ENCODE measurements around the gene CENPU. TPM values are rescaled to one million over a fixed set of nuclear protein-coding genes. Genes with fewer than 3 reads are reported as not detected.

CENPU gene
- total and polyA plus RNA-seq, 2 donors (not counting 1 experiment from before 2014, with no cell fraction given): 1.6 to 2.1 TPM

- Histone ChIP-seq H3K36me3 (replicated peaks in 1 of 2; ENCODE audit: control extremely low read depth in 1 of 2, control insufficient read depth in 1 of 2, extremely low read depth in 1 of 2, insufficient read depth in 2 of 2, low read length in 1 of 2) (no peaks in the 10 kb centered on the region), H3K79me2 (ENCODE audit: control insufficient read depth, insufficient read depth, low read length) (peaks cover 4% of the 10 kb centered on the region), H3K4me2 (replicated peaks; ENCODE audit: low read depth, low read length, poor library complexity, severe bottlenecking) (no peak overlapping the region), H4K20me1 (ENCODE audit: control insufficient read depth, insufficient read depth, low read length, poor library complexity, severe bottlenecking) (no peaks in the 10 kb centered on the region), H3K27ac (ENCODE audit: low read length in 2 of 2) (no peak overlapping the region), H3K4me1 (ENCODE audit: control insufficient read depth in 2 of 2, insufficient read depth in 2 of 2, low read length in 2 of 2) (no peaks in the 10 kb centered on the region), H2AFZ (ENCODE audit: insufficient read depth, low read depth, low read length, poor library complexity, severe bottlenecking) (no peak overlapping the region), H3K4me3 (ENCODE audit: control extremely low read depth in 1 of 5, extremely low read depth in 1 of 5, insufficient read depth in 1 of 5, low read depth in 2 of 5, low read length in 4 of 5) (no peak overlapping the region), H3K27me3 (replicated peaks in 1 of 4; ENCODE audit: control extremely low read depth in 1 of 4, control insufficient read depth in 3 of 4, insufficient read depth in 4 of 4, low read length in 3 of 4) (no peaks in the 10 kb centered on the region), H3K9me3 (ENCODE audit: control extremely low read depth in 1 of 3, control insufficient read depth in 2 of 3, insufficient read depth in 1 of 3, low read length in 2 of 3) (peaks cover 0 to 5% (median 4%) of the 10 kb centered on the region in 3 donors), H3K9ac (ENCODE audit: low read length) (no peak overlapping the region)
- Mint-ChIP-seq H3K9me3 (ENCODE audit: insufficient read depth) (peaks cover 6% of the 10 kb centered on the region), H3K4me3 (no peak overlapping the region), H3K27me3 (no peaks in the 10 kb centered on the region), H3K27ac (no peak overlapping the region), H3K4me1 (peaks cover 13% of the 10 kb centered on the region)
- ChIA-PET POLR2A (no interaction called here), CTCF (no interaction called here)
- no peak for ATAC-seq (ENCODE audit: low read depth)
- 92% methylated on average over 1 of the region's 3 CpGs for WGBS (ENCODE audit: insufficient coverage)
- TF ChIP-seq, protein P1, sequence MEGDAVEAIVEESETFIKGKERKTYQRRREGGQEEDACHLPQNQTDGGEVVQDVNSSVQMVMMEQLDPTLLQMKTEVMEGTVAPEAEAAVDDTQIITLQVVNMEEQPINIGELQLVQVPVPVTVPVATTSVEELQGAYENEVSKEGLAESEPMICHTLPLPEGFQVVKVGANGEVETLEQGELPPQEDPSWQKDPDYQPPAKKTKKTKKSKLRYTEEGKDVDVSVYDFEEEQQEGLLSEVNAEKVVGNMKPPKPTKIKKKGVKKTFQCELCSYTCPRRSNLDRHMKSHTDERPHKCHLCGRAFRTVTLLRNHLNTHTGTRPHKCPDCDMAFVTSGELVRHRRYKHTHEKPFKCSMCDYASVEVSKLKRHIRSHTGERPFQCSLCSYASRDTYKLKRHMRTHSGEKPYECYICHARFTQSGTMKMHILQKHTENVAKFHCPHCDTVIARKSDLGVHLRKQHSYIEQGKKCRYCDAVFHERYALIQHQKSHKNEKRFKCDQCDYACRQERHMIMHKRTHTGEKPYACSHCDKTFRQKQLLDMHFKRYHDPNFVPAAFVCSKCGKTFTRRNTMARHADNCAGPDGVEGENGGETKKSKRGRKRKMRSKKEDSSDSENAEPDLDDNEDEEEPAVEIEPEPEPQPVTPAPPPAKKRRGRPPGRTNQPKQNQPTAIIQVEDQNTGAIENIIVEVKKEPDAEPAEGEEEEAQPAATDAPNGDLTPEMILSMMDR (IDR thresholded peaks at IDR 0.05): no peak
- no peak for TF ChIP-seq EZH2 (IDR thresholded peaks at IDR 0.05; ENCODE audit: borderline replicate concordance, insufficient read depth, low read depth, low read length, poor library complexity, severe bottlenecking)
- intact Hi-C loops (cut with micrococcal nuclease): no loop called here
- DNase-seq: no peak
These were observed 14.5 kb downstream of the CENPU start for GRCh38 chr4:184719407-184719806.

- no peak overlapping the region for H3K27ac ChIP-seq (ENCODE audit: low read length in 2 of 2)
- CTCF ChIA-PET: interaction anchor here (0.7 to 1.4 kb wide), 3 partner anchors 8 to 159 kb away, joined by 3 to 5 read pairs (median 3); no protein-coding TSS in a partner anchor
- H4K20me1 ChIP-seq (ENCODE audit: control insufficient read depth, insufficient read depth, low read length, poor library complexity, severe bottlenecking): no peaks in the 10 kb centered on the region
- H3K27me3 Mint-ChIP-seq: no peaks in the 10 kb centered on the region
- no peak overlapping the region for H2AFZ ChIP-seq (ENCODE audit: insufficient read depth, low read depth, low read length, poor library complexity, severe bottlenecking)
- TF ChIP-seq, protein P1 (IDR thresholded peaks at IDR 0.05): no peak
- no peak for TF ChIP-seq EZH2 (IDR thresholded peaks at IDR 0.05; ENCODE audit: borderline replicate concordance, insufficient read depth, low read depth, low read length, poor library complexity, severe bottlenecking)
- no peak overlapping the region for H3K27ac Mint-ChIP-seq
- H3K9me3 Mint-ChIP-seq (ENCODE audit: insufficient read depth): peaks cover 2% of the 10 kb centered on the region
- H3K9me3 ChIP-seq (ENCODE audit: control extremely low read depth in 1 of 3, control insufficient read depth in 2 of 3, insufficient read depth in 1 of 3, low read length in 2 of 3): peaks cover 0 to 5% (median 0%) of the 10 kb centered on the region in 3 donors
- POLR2A ChIA-PET: interaction anchor here (0.7 kb wide), 1 partner anchor 48 kb away, joined by 3 read pairs; no protein-coding TSS in a partner anchor
- no peak overlapping the region for H3K4me2 ChIP-seq (replicated peaks; ENCODE audit: low read depth, low read length, poor library complexity, severe bottlenecking)
- ATAC-seq (ENCODE audit: low read depth): no peak
- H3K4me3 Mint-ChIP-seq: no peak overlapping the region
- no peak overlapping the region for H3K9ac ChIP-seq (ENCODE audit: low read length)
- no peaks in the 10 kb centered on the region for H3K4me1 ChIP-seq (ENCODE audit: control insufficient read depth in 2 of 2, insufficient read depth in 2 of 2, low read length in 2 of 2)
- 100% methylated on average over 2 of the region's 4 CpGs for WGBS (ENCODE audit: insufficient coverage)
- peaks cover 4% of the 10 kb centered on the region for H3K79me2 ChIP-seq (ENCODE audit: control insufficient read depth, insufficient read depth, low read length)
- H3K27me3 ChIP-seq (replicated peaks in 1 of 4; ENCODE audit: control extremely low read depth in 1 of 4, control insufficient read depth in 3 of 4, insufficient read depth in 4 of 4, low read length in 3 of 4): no peaks in the 10 kb centered on the region
- H3K4me1 Mint-ChIP-seq: peaks cover 13% of the 10 kb centered on the region
- H3K4me3 ChIP-seq (ENCODE audit: control extremely low read depth in 1 of 5, extremely low read depth in 1 of 5, insufficient read depth in 1 of 5, low read depth in 2 of 5, low read length in 4 of 5): no peak overlapping the region
- DNase-seq: no peak
- H3K36me3 ChIP-seq (replicated peaks in 1 of 2; ENCODE audit: control extremely low read depth in 1 of 2, control insufficient read depth in 1 of 2, extremely low read depth in 1 of 2, insufficient read depth in 2 of 2, low read length in 1 of 2): no peaks in the 10 kb centered on the region
- intact Hi-C loops (cut with micrococcal nuclease): no loop called here
These were observed 18.4 kb downstream of the CENPU start for GRCh38 chr4:184715526-184715925.
